K562 (cell line): ENCODE results near the gene CISTR. TPM values are rescaled to one million over a fixed set of nuclear protein-coding genes. Genes with fewer than 3 reads are reported as not detected.

ENCODE experiments used
- ATAC-seq: fragments of 200-7000 bp; cut with Tn5 transposase; 3 replicates; pipeline ENCODE4 v1.9.1; 2020; ENCODE audit warnings: moderate library complexity
- BruUV-seq: library from RNA; stranded (reverse); fragments of 400-500 nt; replicated peaks from 2 replicates; lab custom pipeline; 2021; lab: Mats Ljungman, UMichigan
- CTCF ChIA-PET: fragments of 300-600 bp; formaldehyde crosslinking; extraction: SDS; loops from one replicate; lab custom pipeline; 2021; ENCODE audit warnings: low intra/inter-chr PET ratio; lab: Yijun Ruan, JAX
- POLR2A ChIA-PET: fragments of 300-600, 350-650 bp; sonication (Branson Sonifier 250); formaldehyde crosslinking; extraction: SDS; loops from one replicate; lab custom pipeline; 2021; ENCODE audit warnings: antibody characterized with exemption, inconsistent platforms; lab: Yijun Ruan, JAX
- DNase-seq, 4 experiments: peaks; one replicate each; pipeline versions ENCODE4 v3.0.0 to v3.0.0-alpha.2; 2011 to 2018; ENCODE audit warnings: low spot score in 3 of 4, mixed read lengths in 3 of 4; ENCODE audit errors: extremely low read depth in 1 of 4
- FAIRE-seq: peaks from 2 replicates; lab custom pipeline; 2011; peaks lifted over from hg19 to GRCh38; lab: Jason Lieb, UNC
- H2AFZ ChIP-seq: 2 replicates; pipeline ENCODE4 v1.6.0; 2011; ENCODE audit warnings: low read depth, low read length, control low read depth, inconsistent platforms
- H3K27ac ChIP-seq: fragments of 200-600 bp; 3 replicates; pipeline ENCODE4 v1.8.0; 2011; ENCODE audit warnings: low read depth, mild to moderate bottlenecking, control low read depth, inconsistent platforms, low read length, moderate library complexity, mixed read lengths; ENCODE audit errors: extremely low read depth
- H3K27me3 ChIP-seq, 2 experiments: fragments of 300-600 bp in 1 of 2; 2 replicates in 1 of 2; 3 replicates in 1 of 2; pipeline versions ENCODE4 v1.6.0 to v1.8.0; 2011; ENCODE audit warnings: inconsistent platforms in 2 of 2, low read length in 2 of 2, mild to moderate bottlenecking in 1 of 2, mixed read lengths in 1 of 2, moderate library complexity in 1 of 2; ENCODE audit not compliant: control insufficient read depth in 2 of 2, insufficient read depth in 2 of 2
- H3K36me3 ChIP-seq: fragments of 300-600 bp; 3 replicates; pipeline ENCODE4 v1.8.0; 2011; ENCODE audit warnings: mild to moderate bottlenecking, low read length, inconsistent platforms; ENCODE audit not compliant: control insufficient read depth, insufficient read depth
- H3K4me1 ChIP-seq, 2 experiments: fragments of 200-600 bp in 1 of 2; replicated peaks in 1 of 2; 2 replicates in 1 of 2; 3 replicates in 1 of 2; pipeline versions ENCODE4 v1.5.1 to v1.8.0; 2011; ENCODE audit warnings: inconsistent platforms in 2 of 2, low read length in 2 of 2, mild to moderate bottlenecking in 1 of 2, mixed read lengths in 1 of 2, moderate library complexity in 1 of 2; ENCODE audit not compliant: control insufficient read depth in 2 of 2, insufficient read depth in 2 of 2
- H3K4me2 ChIP-seq: 2 replicates; pipeline ENCODE4 v1.6.1; 2011; ENCODE audit warnings: low read length, control low read depth, inconsistent platforms, mixed read lengths; ENCODE audit not compliant: insufficient read depth
- H3K4me3 ChIP-seq: fragments of 200-600 bp; sonication (generic), shearing (Covaris generic); 2 replicates; pipeline ENCODE4 v1.5.1; 2016; ENCODE audit warnings: control low read depth, inconsistent platforms
- H3K79me2 ChIP-seq: fragments of 200-600 bp; 3 replicates; pipeline ENCODE4 v1.8.0; 2011; ENCODE audit warnings: low read length, inconsistent platforms; ENCODE audit not compliant: control insufficient read depth, insufficient read depth
- H3K9ac ChIP-seq, 2 experiments: 2 replicates each; pipeline versions ENCODE4 v1.6.0 to v1.6.1; 2011; ENCODE audit warnings: low read depth in 2 of 2, low read length in 2 of 2, control low read depth in 1 of 2, inconsistent platforms in 1 of 2, mild to moderate bottlenecking in 1 of 2, mixed read lengths in 1 of 2; ENCODE audit not compliant: insufficient read depth in 1 of 2
- H3K9me1 ChIP-seq: one replicate; pipeline ENCODE4 v1.6.0; 2011; ENCODE audit warnings: inconsistent platforms, mild to moderate bottlenecking, low read length, moderate library complexity; ENCODE audit not compliant: control insufficient read depth, insufficient read depth
- H3K9me3 ChIP-seq: replicated peaks from 2 replicates; pipeline ENCODE4 v1.5.1; 2011; ENCODE audit warnings: low read depth, low read length, inconsistent platforms; ENCODE audit not compliant: control insufficient read depth, insufficient read depth
- H4K20me1 ChIP-seq: replicated peaks from 2 replicates; pipeline ENCODE4 v1.6.1; 2011; ENCODE audit warnings: low read length, inconsistent platforms, mixed read lengths; ENCODE audit not compliant: control insufficient read depth, insufficient read depth
- ARID2 ChIP-seq: fragments of 450-650 bp; IDR thresholded peaks from 2 replicates; pipeline ENCODE4 v1.6.1; 2017; ENCODE audit warnings: antibody characterized with exemption, mild to moderate bottlenecking
- ARID4B ChIP-seq: sonication (generic); formaldehyde crosslinking; IDR thresholded peaks from 2 replicates; pipeline ENCODE4 v1.8.0; 2022; ENCODE audit warnings: mild to moderate bottlenecking, missing genetic modification reagents
- CREM ChIP-seq: IDR thresholded peaks from 2 replicates; pipeline ENCODE4 v1.6.1; 2014; ENCODE audit warnings: antibody characterized with exemption, low read depth
- HLTF ChIP-seq: fragments of 450-650 bp; IDR thresholded peaks from 2 replicates; pipeline ENCODE4 v1.6.1; 2016
- JUND ChIP-seq, 2 experiments: IDR thresholded peaks; 2 replicates in 1 of 2; 3 replicates in 1 of 2; pipeline ENCODE4 v1.6.1; 2011; ENCODE audit warnings: borderline replicate concordance in 2 of 2, low read depth in 2 of 2, low read length in 2 of 2, improper control_type of control experiment in 1 of 2, missing biosample characterization in 1 of 2, missing genetic modification characterization in 1 of 2, missing genetic modification reagents in 1 of 2
- KLF16 ChIP-seq: IDR thresholded peaks from 2 replicates; pipeline ENCODE4 v1.6.1; 2016; ENCODE audit warnings: antibody characterized with exemption
- NCOR1 ChIP-seq: fragments of 450-650 bp; IDR thresholded peaks from 2 replicates; pipeline ENCODE4 v1.6.1; 2016; ENCODE audit warnings: mild to moderate bottlenecking, moderate library complexity
- RAD21 ChIP-seq, 2 experiments: fragments of 250-450 bp in 1 of 2; fragments of 450-650 bp in 1 of 2; sonication (Bioruptor Pico) in 1 of 2; formaldehyde crosslinking in 1 of 2; IDR thresholded peaks in 1 of 2; conservative IDR thresholded peaks in 1 of 2; 2 replicates each; pipeline versions ENCODE4 v1.4.0 to v1.8.0; 2020 to 2022; ENCODE audit warnings: mild to moderate bottlenecking in 2 of 2, moderate library complexity in 1 of 2
- RCOR1 ChIP-seq, 2 experiments: IDR thresholded peaks; 2 replicates each; pipeline ENCODE4 v1.6.1; 2012; ENCODE audit warnings: low read depth in 2 of 2, low read length in 2 of 2, borderline replicate concordance in 1 of 2, improper control_type of control experiment in 1 of 2
- SMC3 ChIP-seq: conservative IDR thresholded peaks from 2 replicates; pipeline ENCODE4 v1.6.1; 2011; ENCODE audit warnings: low read depth, low read length, improper control_type of control experiment; ENCODE audit not compliant: insufficient read depth
- STAG1 ChIP-seq: sonication (generic); formaldehyde crosslinking; IDR thresholded peaks from 2 replicates; pipeline ENCODE4 v1.5.0; 2020; ENCODE audit warnings: missing genetic modification reagents, borderline replicate concordance
- ZNF282 ChIP-seq: sonication (generic); formaldehyde crosslinking; IDR thresholded peaks from 2 replicates; pipeline ENCODE4 v1.8.1; 2023; ENCODE audit warnings: missing genetic modification reagents
- WGBS: fragments of 100-300 bp; shearing (Covaris generic); methylation state at CpG from one replicate; pipeline ENCODE4 v1.1.6; 2016; ENCODE audit warnings: low coverage, mixed read lengths; ENCODE audit not compliant: insufficient coverage; ENCODE audit errors: missing lambda C conversion rate; 5-methylcytosine and 5-hydroxymethylcytosine counted together
- in situ Hi-C: fragments of 300-500 bp; cut with MboI; formaldehyde crosslinking; loops from 4 replicates; pipeline ENCODE4 v1.15.0; 2018; ENCODE audit warnings: inconsistent platforms, mixed read lengths
- intact Hi-C: fragments of 100-400 bp; cut with micrococcal nuclease; formaldehyde crosslinking; loops from 2 replicates; pipeline ENCODE4 v1.14.2; 2022
- polyA plus RNA-seq, 8 experiments: library from polyadenylated mRNA; depleted of rRNA in 4 of 8; stranded (reverse) in 5 of 8; unstranded in 3 of 8; fragments of >200 nt; fragmentation: Nextera tagmentation in 2 of 8; fragmentation: Illumina TruSeq in 1 of 8; extraction: Ambion mirVana in 2 of 8; extraction: Trizol in 1 of 8; gene quantifications; 2 replicates each; pipeline versions ENCODE4 v1.2.1 to v1.2.3, GENCODE V29; 2011 to 2014; ENCODE audit warnings: inconsistent platforms in 1 of 8, missing spikeins in 1 of 8
- total RNA-seq, 7 experiments: library from RNA; depleted of rRNA in 6 of 7; stranded (reverse); fragments of >200 nt in 6 of 7; fragmentation: Illumina TruSeq in 2 of 7; extraction: Trizol in 2 of 7; gene quantifications; 2 replicates each; pipeline versions ENCODE4 v1.2.1 to v1.2.3, GENCODE V29; 2011 to 2021; ENCODE audit warnings: low replicate concordance in 1 of 7
- TF ChIP-seq, protein P1 (sequence below), 3 experiments: IDR thresholded peaks in 2 of 3; conservative IDR thresholded peaks in 1 of 3; 2 replicates each; pipeline ENCODE4 v1.5.1; 2011 to 2012; ENCODE audit warnings: low read length in 3 of 3, mild to moderate bottlenecking in 3 of 3, control low read depth in 2 of 3, improper control_type of control experiment in 1 of 3, inconsistent platforms in 1 of 3, low read depth in 1 of 3, mixed read lengths in 1 of 3, moderate library complexity in 1 of 3; ENCODE audit not compliant: insufficient read depth in 2 of 3

CISTR gene
- total and polyA plus RNA-seq, 9 of the 15 experiments (the other 6 are each of a cell fraction or from before 2014, with no cell fraction given): not detected

DNA sequence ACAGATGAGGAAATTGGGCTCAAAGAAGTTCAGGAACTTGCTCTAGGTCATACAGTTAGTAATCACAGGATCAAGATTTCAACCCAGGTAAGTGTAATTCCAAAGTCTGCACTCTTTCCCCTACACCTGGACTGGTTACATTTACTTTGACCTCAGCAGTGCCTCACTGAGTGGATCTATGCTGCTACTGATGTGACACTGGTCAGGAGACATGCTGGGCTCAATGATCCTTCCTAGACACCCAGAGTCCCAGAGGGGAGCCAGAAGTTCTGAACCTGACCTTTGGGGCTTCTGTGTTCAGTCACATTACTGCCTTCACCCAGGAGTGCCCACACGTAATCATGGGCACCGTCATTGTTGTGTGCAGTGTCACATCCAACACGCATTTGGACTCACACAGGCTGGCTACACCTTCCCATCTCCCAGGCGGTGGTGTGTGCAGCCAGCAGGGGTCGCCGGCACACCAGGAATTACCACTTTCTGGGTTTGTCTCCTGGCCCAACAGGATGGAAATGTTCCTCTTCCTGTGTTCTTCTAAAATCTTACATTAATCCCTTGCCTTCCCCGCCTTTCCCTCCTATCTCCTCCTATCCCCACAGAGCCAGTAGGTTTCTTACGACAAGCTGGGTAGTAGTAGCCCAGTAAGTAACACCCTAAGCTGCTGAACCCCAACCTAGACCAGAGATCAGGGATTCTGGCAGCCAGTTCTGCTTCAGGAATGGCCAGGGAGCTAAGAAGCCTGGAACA lies 50.1 kb downstream of the CISTR start:
- H3K79me2 ChIP-seq: no peaks in the 10 kb centered on the region
- no TSS peak for BruUV-seq
- H2AFZ ChIP-seq: no peak overlapping the region
- H3K36me3 ChIP-seq: no peaks in the 10 kb centered on the region
- no peaks in the 10 kb centered on the region for H3K9me3 ChIP-seq
- ATAC-seq (peak; percentile 99), DNase-seq (peak; percentile 58 to 82 (median 68)), FAIRE-seq (peak; percentile 93)
- no peaks in the 10 kb centered on the region for H3K9me1 ChIP-seq
- ChIA-PET CTCF (interaction anchor here (0.7 to 9.5 kb wide), 5 partner anchors 8 to 57 kb away, joined by 3 to 252 read pairs (median 3); no protein-coding TSS in a partner anchor), POLR2A (interaction anchor here (0.6 to 1.3 kb wide), 4 partner anchors 8 to 42 kb away, joined by 3 to 15 read pairs (median 3); no protein-coding TSS in a partner anchor)
- no peak overlapping the region for H3K4me2 ChIP-seq
- no peaks in the 10 kb centered on the region for H3K4me1 ChIP-seq
- H3K4me3 ChIP-seq: no peak overlapping the region
- H3K9ac ChIP-seq: no peak overlapping the region
- peaks cover 3% of the 10 kb centered on the region; the same call in 1 of the 2 replicates for H4K20me1 ChIP-seq
- intact Hi-C loops (loop anchor here (1.0 kb wide), 2 partner anchors 42 to 45 kb away; no protein-coding TSS in a partner anchor), in situ Hi-C loops (loop anchor here (5.0 kb wide), 1 partner anchor 41 kb away; no protein-coding TSS in a partner anchor)
- H3K27me3 ChIP-seq: peaks cover 47 to 50% of the 10 kb centered on the region in 2 experiments
- H3K27ac ChIP-seq: no peak overlapping the region
- 0% methylated on average over 8 of the region's 8 CpGs for WGBS
- TF ChIP-seq ZNF282 (CRISPR knock-in tag): 0 out of 2 replicates have a peak, but pooled peaks have one; percentile 43
- peak; percentile 89 for TF ChIP-seq STAG1
- no peak for TF ChIP-seq NCOR1
- TF ChIP-seq JUND (IDR thresholded peaks at IDR 0.05; ENCODE audit: borderline replicate concordance, low read depth, low read length): 0 out of 2 replicates have a peak, but pooled peaks have one; percentile 26
- TF ChIP-seq JUND (tag; IDR thresholded peaks at IDR 0.05; ENCODE audit: borderline replicate concordance, low read depth, low read length): no peak
- peak; percentile 38; the same call in 1 of the 2 replicates for TF ChIP-seq KLF16
- TF ChIP-seq, protein P1, sequence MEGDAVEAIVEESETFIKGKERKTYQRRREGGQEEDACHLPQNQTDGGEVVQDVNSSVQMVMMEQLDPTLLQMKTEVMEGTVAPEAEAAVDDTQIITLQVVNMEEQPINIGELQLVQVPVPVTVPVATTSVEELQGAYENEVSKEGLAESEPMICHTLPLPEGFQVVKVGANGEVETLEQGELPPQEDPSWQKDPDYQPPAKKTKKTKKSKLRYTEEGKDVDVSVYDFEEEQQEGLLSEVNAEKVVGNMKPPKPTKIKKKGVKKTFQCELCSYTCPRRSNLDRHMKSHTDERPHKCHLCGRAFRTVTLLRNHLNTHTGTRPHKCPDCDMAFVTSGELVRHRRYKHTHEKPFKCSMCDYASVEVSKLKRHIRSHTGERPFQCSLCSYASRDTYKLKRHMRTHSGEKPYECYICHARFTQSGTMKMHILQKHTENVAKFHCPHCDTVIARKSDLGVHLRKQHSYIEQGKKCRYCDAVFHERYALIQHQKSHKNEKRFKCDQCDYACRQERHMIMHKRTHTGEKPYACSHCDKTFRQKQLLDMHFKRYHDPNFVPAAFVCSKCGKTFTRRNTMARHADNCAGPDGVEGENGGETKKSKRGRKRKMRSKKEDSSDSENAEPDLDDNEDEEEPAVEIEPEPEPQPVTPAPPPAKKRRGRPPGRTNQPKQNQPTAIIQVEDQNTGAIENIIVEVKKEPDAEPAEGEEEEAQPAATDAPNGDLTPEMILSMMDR (IDR thresholded peaks at IDR 0.05 in 2 of 3, conservative IDR thresholded peaks at IDR 0.05 in 1 of 3; ENCODE audit: insufficient read depth in 2 of 3, low read depth in 1 of 3, low read length in 3 of 3): peak; percentile 97 to 99 (median 98)
- peak; percentile 97 for TF ChIP-seq SMC3
- TF ChIP-seq RCOR1 (IDR thresholded peaks at IDR 0.05; ENCODE audit: borderline replicate concordance in 1 of 2, low read depth in 2 of 2, low read length in 2 of 2): 0 out of 4 replicates have a peak, but pooled peaks of 1 of the 2 experiments have one; percentile 33
- TF ChIP-seq ARID4B (CRISPR knock-in tag): peak; percentile 29; the same call in 1 of the 2 replicates
- no peak for TF ChIP-seq HLTF
- TF ChIP-seq RAD21 (CRISPR knock-in tag; conservative IDR thresholded peaks at IDR 0.05 in 1 of 2, IDR thresholded peaks at IDR 0.05 in 1 of 2): peak; percentile 90 to 98
- TF ChIP-seq ARID2: peak; percentile 79
- 0 out of 2 replicates have a peak, but pooled peaks have one; percentile 13 for TF ChIP-seq CREM
